ENCODE results near the gene OPRM1. TPM values are rescaled to one million over a fixed set of nuclear protein-coding genes. Genes with fewer than 3 reads are reported as not detected.

The OPRM1 gene
- 1 to 10 TPM in 2 of 4 donors, under 1 TPM in 2; 0.40 to 1.2 (median 0.88) TPM for total RNA-seq

GRCh38 chr6:154039231-154039842 is at the start of gene OPRM1:
OPRM1 (plus strand) TSS chr6:154039240; CDS start chr6:154039545, 305 bp downstream.
- 6% methylated on average over 10 of the region's 38 CpGs for WGBS
- intact Hi-C loops (cut with DNase I), result no loop called here

DNA sequence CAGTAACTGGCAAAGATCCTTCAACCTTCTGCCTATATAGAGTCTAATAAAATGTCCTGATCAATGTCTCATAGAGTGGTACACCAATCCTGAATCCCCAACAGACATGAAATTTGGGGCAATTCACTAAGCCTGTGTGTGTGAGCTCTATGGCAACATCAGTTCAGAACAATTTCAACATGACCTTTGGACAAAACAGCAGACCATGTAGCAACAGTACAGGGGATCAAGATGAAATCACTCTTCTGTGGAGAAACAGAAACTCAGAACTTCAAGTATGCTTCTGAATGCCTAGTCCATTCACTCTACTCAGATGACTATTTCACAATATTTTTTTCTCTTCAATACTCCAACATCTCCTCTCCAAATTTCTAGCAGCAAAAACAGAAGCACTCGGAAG is 49.1 kb upstream of the OPRM1 start:
- TF ChIP-seq EP300 (IDR thresholded peaks at IDR 0.05) (no peak), CTCF (IDR thresholded peaks at IDR 0.05) (no peak), POLR2A (IDR thresholded peaks at IDR 0.05; ENCODE audit: low read depth) (no peak), POLR2AphosphoS5 (IDR thresholded peaks at IDR 0.05) (no peak)
- Histone ChIP-seq H3K27ac (replicated peaks in 1 of 4) (no peak overlapping the region), H3K27me3 (no peaks in the 10 kb centered on the region), H3K9me3 (no peaks in the 10 kb centered on the region), H3K36me3 (no peaks in the 10 kb centered on the region), H3K4me3 (no peak overlapping the region), H3K4me1 (peaks cover 0 to 6% (median 0%) of the 10 kb centered on the region in 4 donors)
- 73% methylated on average over 1 of the region's 1 CpG for WGBS
- no peak for DNase-seq (ENCODE audit: extremely low spot score)
- intact Hi-C loops (cut with DNase I), result no loop called here

More at GRCh38 chr6:154039231-154039842, at the start of gene OPRM1:
- Histone ChIP-seq H3K27me3 (peaks cover 0 to 17% (median 4%) of the 10 kb centered on the region in 4 donors), H3K4me3 (no peak within 1 kb of the TSS), H3K27ac (replicated peaks in 1 of 4) (no peak within 1 kb of the TSS), H3K9me3 (peaks cover 0 to 6% (median 0%) of the 10 kb centered on the region in 4 donors), H3K4me1 (no peaks in the 10 kb centered on the region), H3K36me3 (no peaks in the 10 kb centered on the region)
- no peak for TF ChIP-seq POLR2A (IDR thresholded peaks at IDR 0.05; ENCODE audit: low read depth)
- TF ChIP-seq POLR2AphosphoS5 (IDR thresholded peaks at IDR 0.05), result no peak
- no peak for TF ChIP-seq CTCF (IDR thresholded peaks at IDR 0.05)
- no peak for TF ChIP-seq EP300 (IDR thresholded peaks at IDR 0.05)
- DNase-seq (ENCODE audit: extremely low spot score), result no peak

DNA sequence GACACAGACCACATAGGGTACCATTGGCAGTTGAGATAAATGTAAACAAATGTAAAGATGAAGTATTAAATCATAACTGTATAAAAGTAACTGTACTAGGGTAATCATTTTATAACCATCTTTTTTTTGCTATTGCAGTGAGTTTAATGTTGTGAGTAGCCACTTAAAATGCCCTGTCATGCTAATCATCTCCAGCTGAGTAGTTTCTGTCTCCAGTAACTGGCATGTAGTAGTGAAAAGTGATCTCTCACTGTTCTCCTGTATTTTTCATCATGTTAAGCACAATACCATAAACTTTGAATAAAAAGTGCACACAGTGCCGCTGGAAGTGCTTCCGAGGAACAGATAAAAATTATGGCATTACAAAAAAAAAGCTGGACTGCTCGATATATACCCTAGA is 45.0 kb upstream of the OPRM1 start:
- Histone ChIP-seq H3K4me1 (no peaks in the 10 kb centered on the region), H3K36me3 (no peaks in the 10 kb centered on the region), H3K27ac (replicated peaks in 1 of 4) (no peak overlapping the region), H3K4me3 (no peak overlapping the region), H3K27me3 (no peaks in the 10 kb centered on the region), H3K9me3 (no peaks in the 10 kb centered on the region)
- DNase-seq (ENCODE audit: extremely low spot score), result no peak
- WGBS, result 80% methylated on average over 3 of the region's 3 CpGs
- intact Hi-C loops (cut with DNase I), result no loop called here
- TF ChIP-seq POLR2AphosphoS5 (IDR thresholded peaks at IDR 0.05) (no peak), POLR2A (IDR thresholded peaks at IDR 0.05; ENCODE audit: low read depth) (no peak), CTCF (IDR thresholded peaks at IDR 0.05) (no peak), EP300 (IDR thresholded peaks at IDR 0.05) (no peak)

- H3K27me3 ChIP-seq, result no peaks in the 10 kb centered on the region
- no peaks in the 10 kb centered on the region for H3K4me1 ChIP-seq
- no peak overlapping the region for H3K4me3 ChIP-seq
- intact Hi-C loops (cut with DNase I), result no loop called here
- no peak for DNase-seq (ENCODE audit: extremely low spot score)
- no peaks in the 10 kb centered on the region for H3K36me3 ChIP-seq
- no peaks in the 10 kb centered on the region for H3K9me3 ChIP-seq
- 69% methylated on average over 2 of the region's 2 CpGs for WGBS
- no peak overlapping the region for H3K27ac ChIP-seq (replicated peaks in 1 of 4)
- TF ChIP-seq EP300 (IDR thresholded peaks at IDR 0.05), result no peak
- TF ChIP-seq POLR2AphosphoS5 (IDR thresholded peaks at IDR 0.05), result no peak
- no peak for TF ChIP-seq POLR2A (IDR thresholded peaks at IDR 0.05; ENCODE audit: low read depth)
- no peak for TF ChIP-seq CTCF (IDR thresholded peaks at IDR 0.05)
These were observed 44.2 kb upstream of the OPRM1 start for GRCh38 chr6:153994811-153995210.

DNA sequence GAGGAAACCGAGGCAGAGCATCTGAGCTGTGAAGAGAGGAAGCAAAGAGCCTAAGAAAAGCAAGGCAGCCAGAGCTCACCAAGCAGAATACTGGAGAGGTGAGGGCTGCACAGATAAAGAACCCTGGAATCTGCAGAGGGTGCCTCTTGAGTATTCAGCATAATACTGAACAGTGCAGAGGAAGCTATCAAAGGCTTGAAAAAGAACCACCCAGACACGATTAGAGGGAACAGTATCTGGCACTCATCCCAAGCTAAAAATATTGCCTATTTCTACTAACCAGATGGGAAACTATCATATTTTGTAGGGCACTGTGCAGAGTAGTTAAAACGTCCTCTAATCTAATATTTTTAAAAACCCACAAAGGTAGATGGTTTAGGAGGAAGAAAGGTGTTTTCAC is 41.8 kb upstream of the OPRM1 start:
- TF ChIP-seq CTCF (IDR thresholded peaks at IDR 0.05), result no peak
- TF ChIP-seq POLR2AphosphoS5 (IDR thresholded peaks at IDR 0.05), result no peak
- no peak for TF ChIP-seq EP300 (IDR thresholded peaks at IDR 0.05)
- TF ChIP-seq POLR2A (IDR thresholded peaks at IDR 0.05; ENCODE audit: low read depth), result no peak
- Histone ChIP-seq H3K4me3 (no peak overlapping the region), H3K9me3 (no peaks in the 10 kb centered on the region), H3K27ac (replicated peaks in 1 of 4) (no peak overlapping the region), H3K27me3 (no peaks in the 10 kb centered on the region), H3K36me3 (no peaks in the 10 kb centered on the region), H3K4me1 (no peaks in the 10 kb centered on the region)
- intact Hi-C loops (cut with DNase I), result no loop called here
- no peak for DNase-seq (ENCODE audit: extremely low spot score)
- 40% methylated on average over 3 of the region's 3 CpGs for WGBS

Measured in esophagus muscularis mucosa (tissue), 4 donors.